GM21737 (cell line): ENCODE data around the gene FHIT.

Experiments
- ATAC-seq: cut with Tn5 transposase; IDR thresholded peaks from one replicate; pipeline ENCODE4 v1.9.1; 2021; ENCODE audit warnings: mild to moderate bottlenecking, moderate library complexity; ENCODE audit not compliant: unreplicated experiment

FHIT gene

DNA sequence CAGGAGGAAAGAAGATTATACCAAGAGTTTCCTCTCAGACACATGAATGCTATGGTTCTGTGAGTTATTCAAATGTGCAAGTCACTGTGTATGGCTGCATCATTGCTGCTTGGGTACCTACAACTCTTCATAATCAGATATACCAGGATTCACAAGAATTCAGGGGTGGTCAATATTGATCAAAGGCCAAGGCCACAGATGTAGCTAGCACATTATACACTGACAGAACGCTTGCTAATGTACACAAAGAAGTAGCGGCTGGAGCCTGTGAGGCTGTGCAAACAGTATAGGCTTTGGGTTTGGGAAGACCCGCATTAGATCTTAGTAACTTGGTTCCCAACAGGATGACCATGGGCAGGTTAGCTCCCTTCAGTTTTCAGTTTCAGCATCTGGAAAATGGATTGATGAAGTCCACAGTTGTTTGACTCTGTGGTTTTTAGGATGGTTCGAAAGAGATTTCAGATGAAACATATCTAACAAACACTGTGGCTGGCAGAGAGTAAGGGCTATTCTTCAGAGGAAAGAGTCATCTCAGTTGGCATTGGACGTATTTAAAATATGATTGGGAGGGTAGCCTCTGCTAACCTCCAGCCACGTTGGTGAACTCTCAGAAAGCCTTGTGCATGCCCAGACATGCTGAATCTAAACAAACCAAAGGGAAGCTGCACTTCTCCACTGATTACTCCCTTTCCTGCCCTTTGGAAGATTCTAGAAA lies 1452.7 kb downstream of the FHIT start:
- no peak for ATAC-seq

DNA sequence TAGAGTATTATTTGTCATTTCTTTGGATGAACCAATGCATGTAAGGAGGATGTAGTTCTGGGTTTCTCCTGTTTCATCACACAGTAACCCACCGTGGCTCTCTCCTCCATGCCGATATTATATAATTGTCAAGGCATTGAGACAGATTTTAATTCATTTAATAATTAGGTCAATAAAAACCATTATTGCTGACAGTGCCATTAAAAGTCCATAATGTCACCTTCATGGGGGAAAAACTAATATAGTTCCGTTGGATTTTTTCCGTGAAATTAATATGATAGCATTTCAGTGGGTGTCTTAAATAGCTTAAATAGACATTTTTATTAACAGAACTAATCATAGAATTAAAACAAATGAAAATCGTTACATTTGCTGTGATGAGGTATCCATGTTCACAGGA lies 1453.7 kb downstream of the FHIT start:
- no peak for ATAC-seq

DNA sequence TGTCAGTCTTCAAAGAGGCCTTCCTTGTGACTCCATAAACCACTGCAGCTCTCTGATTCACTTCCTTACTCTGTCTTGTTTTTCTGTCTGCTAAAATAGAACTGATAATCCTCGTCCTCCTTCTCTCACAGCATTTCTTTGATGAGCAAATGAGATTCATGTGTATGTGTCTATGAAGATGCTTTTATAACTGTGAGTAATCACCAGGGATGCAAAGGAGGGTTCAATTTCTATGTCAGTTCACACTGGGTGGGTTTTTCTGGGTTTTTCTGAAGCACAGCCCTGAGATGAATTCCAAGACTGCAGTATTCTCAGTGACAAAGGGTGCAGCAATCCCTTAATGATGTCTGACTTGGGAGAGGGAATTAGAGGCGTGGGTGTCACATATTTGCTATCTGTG lies 1454.8 kb downstream of the FHIT start:
- no peak for ATAC-seq

DNA sequence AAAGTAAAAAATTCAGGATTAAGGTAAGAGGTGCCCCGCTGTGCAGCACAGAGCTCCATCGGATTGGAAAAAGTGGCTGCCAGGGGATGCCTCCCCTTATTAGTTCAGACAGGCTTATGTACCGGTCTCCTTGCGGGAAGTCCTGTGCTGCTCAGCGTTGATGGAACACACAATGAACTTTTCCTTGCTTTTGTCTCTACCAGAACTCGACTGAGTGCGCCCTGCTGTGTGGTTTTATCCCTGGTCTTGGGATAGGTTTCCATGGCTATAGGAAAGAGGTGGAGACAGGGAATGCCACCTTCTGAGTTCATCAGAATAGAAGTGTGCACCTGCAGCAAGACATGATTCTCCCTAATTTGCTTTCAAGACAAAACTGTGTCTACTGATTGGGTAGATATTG lies 1455.5 kb downstream of the FHIT start:
- no peak for ATAC-seq

DNA sequence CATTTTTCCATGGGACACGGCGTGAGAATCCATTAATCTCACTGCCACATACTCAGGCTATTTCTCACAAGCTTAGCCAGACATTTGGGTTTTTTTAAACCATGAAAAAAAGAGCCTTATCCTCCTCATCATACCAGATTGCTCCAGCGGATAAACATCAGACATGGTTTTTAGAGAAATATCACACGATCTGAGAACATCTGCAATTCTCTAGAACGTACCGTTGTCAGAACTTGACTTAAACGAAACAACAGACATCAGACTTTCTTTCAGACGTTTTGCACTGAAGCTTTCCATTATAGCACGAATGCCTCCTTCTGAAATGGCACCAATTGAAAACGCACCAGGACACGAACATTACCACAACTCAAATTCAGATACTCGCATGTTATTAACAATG lies 1457.3 kb downstream of the FHIT start:
- no peak for ATAC-seq

DNA sequence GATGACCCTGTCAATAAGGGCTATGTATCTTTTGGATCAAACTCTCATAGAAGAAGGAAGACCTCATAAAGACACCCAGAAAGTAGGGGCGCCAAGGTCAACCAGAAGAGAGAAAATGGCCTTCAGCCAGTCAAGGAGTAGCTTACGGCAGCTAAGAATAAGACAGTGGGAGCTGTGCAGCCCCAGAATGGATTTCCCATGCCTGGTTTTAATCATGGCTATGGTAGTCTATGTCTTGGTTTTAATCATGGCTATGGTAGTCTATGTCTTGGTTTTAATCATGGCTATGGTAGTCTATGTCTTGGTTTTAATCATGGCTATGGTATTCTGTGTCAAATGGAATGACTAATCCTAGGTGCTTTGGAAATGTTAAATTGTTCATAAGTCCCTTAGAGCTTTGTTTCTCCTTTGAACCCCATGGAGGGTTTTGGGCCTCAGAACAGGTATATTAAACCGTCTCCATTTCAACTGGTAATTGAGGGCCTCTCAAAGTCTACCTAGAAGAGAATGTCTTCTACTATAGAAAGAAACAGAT lies 1459.4 kb downstream of the FHIT start:
- ATAC-seq: no peak

DNA sequence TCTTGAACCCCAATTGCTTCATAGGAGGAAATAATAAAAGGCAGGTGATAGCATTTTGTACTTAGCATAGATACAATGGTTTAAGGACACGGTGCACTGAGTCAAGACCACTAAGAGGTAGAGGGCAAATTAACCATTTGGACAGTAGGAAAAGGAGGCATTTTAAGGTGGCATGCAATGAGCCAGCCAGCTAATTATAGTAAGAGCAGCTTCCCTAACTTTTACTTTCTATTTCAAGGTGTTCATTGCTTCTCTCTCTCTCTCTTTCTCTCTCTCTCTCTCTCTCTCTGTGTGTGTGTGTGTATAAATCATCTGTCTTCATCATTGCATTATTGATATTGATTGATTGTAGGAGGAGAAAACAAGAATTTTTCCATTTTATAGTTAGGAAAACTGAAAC lies 1461.0 kb downstream of the FHIT start:
- no peak for ATAC-seq

DNA sequence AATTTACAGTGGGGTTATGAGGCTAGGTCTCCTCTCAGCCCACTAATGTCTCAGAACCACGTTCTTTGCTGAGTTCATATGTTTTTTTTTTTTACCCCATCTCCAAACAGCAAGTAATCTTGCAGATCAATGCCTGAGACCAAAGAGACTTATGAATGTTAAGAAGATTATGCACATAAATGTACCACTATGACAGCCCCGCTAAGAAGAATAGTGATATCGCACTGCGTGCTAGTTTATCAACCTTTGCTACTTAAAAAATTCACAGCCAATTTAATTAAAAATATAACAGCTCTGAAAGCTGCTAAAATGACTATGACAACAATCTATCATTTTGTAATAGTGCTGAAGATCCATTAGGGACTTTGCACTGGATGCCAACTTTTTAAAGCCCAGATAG lies 1462.5 kb downstream of the FHIT start:
- no peak for ATAC-seq

DNA sequence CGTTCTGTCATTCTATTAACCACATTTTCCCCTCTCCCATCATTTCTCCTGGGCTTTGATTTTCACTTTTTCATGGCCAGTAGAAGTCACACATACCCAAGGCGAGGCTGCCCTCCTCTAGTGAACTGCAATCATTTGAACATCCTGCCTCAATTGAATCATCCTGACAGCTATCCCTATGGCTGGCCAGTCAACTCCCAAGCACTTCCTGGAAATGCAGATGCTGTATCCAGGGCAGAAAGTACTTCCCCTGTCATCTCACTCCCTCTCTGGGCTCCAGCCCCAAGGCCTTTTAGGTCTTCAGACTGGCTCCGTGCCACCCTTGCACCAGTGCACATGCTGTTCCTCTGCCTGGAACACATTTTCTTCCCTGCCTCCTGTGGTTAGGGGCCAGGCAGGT lies 1463.1 kb downstream of the FHIT start:
- ATAC-seq: no peak

DNA sequence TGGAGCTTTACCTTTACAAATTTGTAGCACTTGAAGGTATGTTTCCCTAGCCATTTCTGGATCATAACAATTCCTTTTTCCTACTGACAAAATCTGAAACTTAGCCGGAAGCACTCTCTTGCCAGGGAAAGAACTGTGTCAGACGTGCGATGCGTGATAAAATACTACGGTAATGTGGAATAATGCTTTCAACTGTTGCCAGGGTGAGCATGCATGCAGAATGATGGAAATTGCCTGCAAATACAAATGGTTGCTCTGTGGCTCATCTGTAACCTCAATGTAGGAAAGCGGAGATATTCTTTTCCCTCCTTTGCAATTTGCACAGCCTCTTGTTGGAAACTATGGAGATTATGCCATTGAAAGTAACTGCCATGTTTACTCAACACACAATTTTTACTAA lies 1464.9 kb downstream of the FHIT start:
- ATAC-seq: no peak

DNA sequence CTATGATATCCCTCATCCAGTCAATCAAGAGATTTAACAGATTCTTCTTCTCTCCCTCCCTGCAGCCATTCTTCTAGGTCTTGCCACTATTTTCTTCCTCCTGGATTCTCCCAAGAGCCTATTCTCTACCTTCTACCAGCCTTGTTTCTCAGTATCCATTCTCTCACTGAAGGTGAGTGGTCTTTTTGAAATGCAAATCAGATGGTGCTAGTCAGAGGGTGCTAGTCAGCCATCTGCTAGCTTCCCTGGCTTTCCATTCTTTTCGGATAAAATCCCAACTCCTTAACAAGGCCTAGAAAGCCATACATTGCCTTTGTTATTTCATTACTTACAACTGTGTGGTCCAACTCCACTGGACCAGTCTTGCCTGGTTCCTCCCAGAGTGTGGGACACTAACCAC lies 1467.1 kb downstream of the FHIT start:
- ATAC-seq: no peak

DNA sequence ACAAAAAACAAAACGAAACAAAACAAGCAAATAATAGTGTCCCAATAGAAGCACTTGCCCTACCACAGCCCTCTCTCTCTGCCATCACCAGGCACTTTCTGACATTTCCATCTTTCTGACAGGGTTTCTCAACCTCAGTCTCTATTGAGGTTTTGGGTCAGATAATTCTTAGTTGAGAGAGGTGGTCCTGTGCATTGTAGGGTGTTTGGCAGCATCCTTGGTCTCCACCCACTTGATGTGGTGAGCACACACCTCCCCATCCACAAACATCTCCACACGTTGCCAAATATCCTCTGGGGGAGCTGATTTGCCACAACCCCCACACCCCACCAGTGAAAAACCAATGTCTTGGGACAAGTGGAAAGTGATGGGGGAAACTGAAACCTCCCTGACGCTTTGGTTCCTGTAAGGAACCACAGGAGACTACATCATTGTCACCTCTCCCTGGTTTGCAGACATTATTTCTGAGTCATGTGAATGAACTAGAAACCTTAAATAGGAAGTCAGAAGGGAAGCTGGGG lies 1467.7 kb downstream of the FHIT start:
- ATAC-seq: no peak

DNA sequence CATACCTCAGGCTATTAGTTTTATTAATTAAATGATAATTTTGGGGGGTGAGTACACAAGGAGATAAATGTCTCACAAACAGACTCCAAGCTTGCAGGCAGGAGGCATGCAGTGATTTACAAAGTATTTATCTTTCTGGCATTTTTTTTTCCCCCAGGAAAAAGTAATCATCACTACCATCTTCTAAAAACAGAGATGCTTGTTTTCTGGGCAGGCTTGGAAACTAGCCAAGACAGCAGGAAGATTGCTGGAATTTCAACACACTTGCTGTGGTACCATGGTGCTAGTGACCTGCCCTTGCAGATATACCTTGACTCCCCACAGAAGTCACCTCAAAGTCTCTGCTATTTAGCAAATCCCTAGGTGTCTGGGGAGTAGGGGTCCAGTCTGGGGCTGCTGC lies 1468.6 kb downstream of the FHIT start:
- ATAC-seq: no peak

DNA sequence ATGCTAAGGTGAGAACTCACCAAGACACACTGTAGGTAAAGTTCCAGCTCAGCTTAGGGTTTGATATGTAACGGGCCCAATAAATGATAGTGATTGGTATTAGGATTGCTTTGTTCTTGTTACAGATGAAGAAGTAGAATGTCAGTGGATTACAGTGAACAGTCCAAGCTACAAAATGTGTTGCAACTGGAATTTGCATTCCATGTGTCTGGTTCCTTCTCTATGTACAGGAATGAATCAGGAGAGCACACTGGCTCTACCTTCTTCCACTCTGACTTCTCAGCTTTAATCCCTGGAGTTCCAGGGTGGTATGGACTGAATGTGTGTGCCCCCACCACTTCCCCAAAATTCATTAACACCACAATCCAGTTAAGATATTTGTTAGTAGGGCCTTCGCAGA lies 1471.0 kb downstream of the FHIT start:
- no peak for ATAC-seq

DNA sequence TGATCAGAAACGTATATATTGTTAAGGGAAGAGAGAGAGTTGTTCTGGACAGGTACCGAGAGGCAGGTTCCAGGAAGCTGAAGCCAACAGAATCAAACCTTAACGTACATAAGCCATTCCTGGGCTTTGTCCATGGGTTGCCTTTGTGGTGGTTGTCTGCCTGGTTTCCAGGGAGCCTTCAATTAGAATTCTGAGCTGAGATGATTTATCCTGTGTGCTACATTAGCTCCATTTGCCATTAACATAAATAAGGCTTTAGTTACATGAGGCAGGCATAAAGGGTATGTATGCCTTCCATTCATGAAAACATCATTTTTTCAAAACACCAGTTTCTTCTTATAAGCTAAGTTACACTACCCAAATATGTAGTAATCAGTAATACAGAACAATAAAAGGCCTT lies 1472.0 kb downstream of the FHIT start:
- ATAC-seq: no peak

DNA sequence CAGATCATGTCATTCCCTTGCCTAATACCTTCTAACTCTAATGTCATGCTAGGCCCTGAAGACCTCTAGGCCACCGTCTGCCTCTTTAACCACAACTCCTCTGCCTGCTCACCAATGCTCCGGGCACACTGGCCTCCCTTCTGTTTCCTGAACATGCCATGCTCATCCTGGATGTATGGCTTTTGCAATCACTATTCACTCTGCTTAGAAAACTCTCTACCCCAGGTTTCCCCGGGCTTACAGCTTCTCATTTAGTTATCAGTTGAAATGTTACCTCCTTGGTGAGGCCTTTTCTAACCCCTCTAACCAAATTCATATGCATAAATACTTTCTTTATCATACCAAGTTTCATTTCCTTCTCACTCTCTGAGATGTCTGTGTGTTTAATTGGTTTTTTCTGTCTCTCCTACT lies 1473.6 kb downstream of the FHIT start:
- ATAC-seq: no peak

DNA sequence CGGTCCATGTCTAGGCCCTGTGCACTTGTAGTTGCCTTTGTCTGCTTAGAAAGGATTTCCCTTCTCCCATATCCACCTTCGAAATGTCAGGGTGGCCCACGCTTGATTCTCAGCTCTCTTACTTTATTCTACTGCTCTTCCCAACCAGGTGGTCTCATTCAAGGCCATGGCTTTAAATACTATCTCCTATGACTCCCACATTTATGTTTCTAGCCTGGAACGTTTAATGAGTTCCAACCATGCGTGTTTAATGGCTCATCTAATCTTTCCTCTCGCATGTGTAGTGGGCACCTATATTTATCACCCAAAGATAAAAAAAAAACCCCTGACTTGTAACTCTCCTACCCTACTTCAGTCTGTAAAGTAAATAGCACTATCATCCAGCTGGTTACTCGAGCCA lies 1474.2 kb downstream of the FHIT start:
- ATAC-seq: no peak

DNA sequence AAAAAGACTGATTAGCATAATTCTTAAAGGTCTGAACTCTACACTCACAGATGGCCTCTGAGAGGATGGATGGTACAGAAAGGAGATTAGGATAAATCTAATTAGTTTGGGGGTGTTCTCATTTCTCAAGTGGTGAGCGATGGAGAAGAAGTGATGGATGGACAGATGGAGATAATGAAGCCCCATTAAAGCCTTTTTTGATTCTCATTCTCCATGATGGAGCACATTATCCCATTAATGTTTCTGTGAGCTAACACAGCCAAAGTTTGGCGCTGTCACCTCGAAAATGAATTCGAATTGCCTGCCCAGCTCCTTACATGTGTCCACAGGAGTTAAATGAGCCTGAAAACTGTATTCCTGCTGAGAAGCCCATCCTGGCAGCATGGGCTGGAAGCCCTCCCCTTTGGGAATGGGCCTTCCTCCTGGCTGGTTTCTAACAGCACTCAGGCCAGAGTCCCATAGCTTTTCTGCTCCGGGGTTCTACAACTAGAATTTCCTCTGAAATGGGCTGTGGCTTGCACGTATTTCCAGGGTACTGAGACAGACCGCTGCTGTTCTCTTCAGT lies 1475.4 kb downstream of the FHIT start:
- ATAC-seq: no peak

DNA sequence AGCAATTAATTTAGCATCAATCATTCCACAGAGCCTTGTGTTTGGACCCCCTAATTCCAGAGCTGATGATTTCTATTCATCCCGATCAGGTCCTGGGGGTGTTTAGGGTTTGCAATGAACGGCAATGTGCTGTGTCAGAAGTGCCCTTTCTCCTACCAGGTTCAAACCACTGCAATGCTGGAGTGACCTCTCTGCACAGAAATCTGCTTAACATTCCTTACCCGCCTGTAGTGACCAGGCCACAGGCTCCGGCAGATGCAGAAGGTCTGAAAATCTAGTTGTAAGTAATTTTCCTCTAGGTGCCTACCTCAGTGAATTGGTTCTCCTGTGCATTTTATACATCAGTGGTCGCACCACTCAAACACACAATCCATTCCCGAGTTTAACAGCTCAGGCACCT lies 1476.1 kb downstream of the FHIT start:
- no peak for ATAC-seq

DNA sequence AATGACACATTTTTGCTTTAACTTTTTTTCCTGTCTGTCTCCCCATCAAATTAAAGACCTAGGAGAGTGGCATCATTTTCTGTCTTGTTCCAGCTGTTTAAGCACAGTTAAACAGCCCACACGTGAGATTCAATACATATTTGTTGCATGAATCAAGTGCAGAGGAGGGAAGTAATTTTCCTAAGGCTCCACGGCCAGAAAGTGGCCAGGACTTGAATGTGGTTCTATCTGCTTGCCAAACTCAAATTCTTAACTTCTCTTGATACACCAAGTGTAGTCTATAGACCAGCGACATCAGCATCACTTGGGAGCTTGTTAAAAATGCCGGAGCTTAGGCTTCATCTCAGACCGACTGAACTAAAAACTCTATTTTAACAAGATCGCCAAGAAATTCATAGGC lies 1476.6 kb downstream of the FHIT start:
- ATAC-seq: no peak

DNA sequence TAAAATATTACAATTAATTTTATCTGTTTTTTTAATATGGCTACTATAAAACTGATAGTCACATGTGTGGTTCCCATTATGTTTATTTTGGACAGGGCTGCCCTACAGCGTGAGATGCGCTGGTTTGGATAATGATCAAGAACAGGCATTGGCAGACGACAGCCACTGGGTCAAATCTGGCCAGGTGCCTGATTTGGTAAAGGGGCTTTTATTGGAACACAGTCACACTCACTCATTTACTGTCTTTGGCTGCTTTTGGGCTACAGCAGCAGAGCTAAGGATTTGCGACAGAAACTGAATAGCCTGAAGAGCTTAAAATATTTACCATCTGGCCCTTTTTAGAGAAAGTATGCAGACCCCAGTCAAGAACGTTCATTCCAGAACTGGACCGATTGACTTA lies 1477.3 kb downstream of the FHIT start:
- ATAC-seq: no peak
